IMR-90 (cell line): Measurements from ENCODE around the gene DCUN1D3.

Experiments used
- CEBPB ChIP-seq: IDR thresholded peaks from 2 replicates; pipeline ENCODE4 v1.6.1; 2012; ENCODE audit warnings: low read depth, low read length, improper control_type of control experiment
- CTCF ChIP-seq: conservative IDR thresholded peaks from 2 replicates; pipeline ENCODE4 v1.5.1; 2012; ENCODE audit warnings: mild to moderate bottlenecking, low read depth, low read length, improper control_type of control experiment
- MAFK ChIP-seq: IDR thresholded peaks from 2 replicates; pipeline ENCODE4 v1.6.1; 2012; ENCODE audit warnings: low read depth, low read length, improper control_type of control experiment
- MAZ ChIP-seq: IDR thresholded peaks from 2 replicates; pipeline ENCODE4 v1.6.1; 2012; ENCODE audit warnings: low read depth, mild to moderate bottlenecking, low read length, improper control_type of control experiment, moderate library complexity, borderline replicate concordance
- MXI1 ChIP-seq: IDR thresholded peaks from 2 replicates; pipeline ENCODE4 v1.6.1; 2012; ENCODE audit warnings: low read depth, mild to moderate bottlenecking, low read length, moderate library complexity, borderline replicate concordance
- POLR2A ChIP-seq: IDR thresholded peaks from 2 replicates; pipeline ENCODE4 v1.6.1; 2012; ENCODE audit warnings: mild to moderate bottlenecking, low read depth, low read length
- RAD21 ChIP-seq: IDR thresholded peaks from 2 replicates; pipeline ENCODE4 v1.6.1; 2012; ENCODE audit warnings: low read length, improper control_type of control experiment
- RFX5 ChIP-seq: IDR thresholded peaks from 2 replicates; pipeline ENCODE4 v1.8.0; 2012; ENCODE audit warnings: low read depth, mild to moderate bottlenecking, low read length, moderate library complexity
- SMC3 ChIP-seq: fragments of 150-350 bp; IDR thresholded peaks from 2 replicates; pipeline ENCODE4 v1.6.1; 2016; ENCODE audit warnings: low read depth, mild to moderate bottlenecking, antibody characterized with exemption, low read length, moderate library complexity

GRCh38 chr16:20811889-20812439 lies 88.2 kb downstream of the DCUN1D3 start:
- TF ChIP-seq MAFK (no peak), CTCF (no peak), POLR2A (no peak), RAD21 (no peak), SMC3 (no peak), RFX5 (no peak), CEBPB (no peak), MXI1 (no peak), MAZ (no peak)
